ENCODE measurements around the gene NEK7. TPM values are rescaled to one million over a fixed set of nuclear protein-coding genes. Genes with fewer than 3 reads are reported as not detected.

Gene NEK7
- total RNA-seq, 1 donor from 2014 or later = 62.7 TPM

DNA sequence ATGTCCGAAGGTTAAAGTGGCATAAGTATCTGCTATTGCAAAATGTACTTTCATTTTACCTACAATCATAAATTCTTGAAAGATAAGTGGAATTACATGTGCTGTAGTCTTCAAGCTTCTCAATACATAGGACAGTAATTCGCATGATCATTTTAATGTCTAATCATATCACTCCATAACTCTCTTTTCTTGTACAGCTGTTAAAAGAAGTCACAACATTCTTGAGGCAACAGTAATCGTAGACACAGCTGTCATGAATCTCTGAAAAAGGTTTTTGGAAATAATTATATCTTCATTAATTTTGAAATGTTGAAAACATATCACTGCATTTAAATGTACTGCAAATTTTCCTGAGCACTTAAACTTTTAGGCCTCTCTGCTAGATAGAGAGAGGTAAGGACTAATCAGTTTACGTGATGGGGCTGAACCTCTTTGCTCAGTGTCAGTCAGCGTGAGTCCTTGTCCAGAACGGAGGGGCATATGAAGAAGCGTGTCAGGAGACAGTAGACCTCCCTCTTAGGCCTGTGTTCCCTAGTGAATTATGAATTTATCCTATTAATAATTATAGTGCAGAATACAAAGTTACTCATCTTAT, 133.4 kb downstream of the NEK7 start:
- DNase-seq (ENCODE audit: low spot score) = no peak
- H3K27me3 Mint-ChIP-seq (ENCODE audit: low read depth) = no peaks in the 10 kb centered on the region
- H3K4me3 Mint-ChIP-seq (ENCODE audit: unreplicated experiment) = no peak overlapping the region
- H3K9me3 Mint-ChIP-seq (ENCODE audit: low read depth) = no peaks in the 10 kb centered on the region
- H3K4me1 Mint-ChIP-seq (ENCODE audit: low read depth) = peaks cover 34% of the 10 kb centered on the region
- H3K36me3 Mint-ChIP-seq (ENCODE audit: low read depth) = peaks cover 1% of the 10 kb centered on the region
- no peak overlapping the region for H3K27ac Mint-ChIP-seq (ENCODE audit: unreplicated experiment)
- TF ChIP-seq, protein P1, sequence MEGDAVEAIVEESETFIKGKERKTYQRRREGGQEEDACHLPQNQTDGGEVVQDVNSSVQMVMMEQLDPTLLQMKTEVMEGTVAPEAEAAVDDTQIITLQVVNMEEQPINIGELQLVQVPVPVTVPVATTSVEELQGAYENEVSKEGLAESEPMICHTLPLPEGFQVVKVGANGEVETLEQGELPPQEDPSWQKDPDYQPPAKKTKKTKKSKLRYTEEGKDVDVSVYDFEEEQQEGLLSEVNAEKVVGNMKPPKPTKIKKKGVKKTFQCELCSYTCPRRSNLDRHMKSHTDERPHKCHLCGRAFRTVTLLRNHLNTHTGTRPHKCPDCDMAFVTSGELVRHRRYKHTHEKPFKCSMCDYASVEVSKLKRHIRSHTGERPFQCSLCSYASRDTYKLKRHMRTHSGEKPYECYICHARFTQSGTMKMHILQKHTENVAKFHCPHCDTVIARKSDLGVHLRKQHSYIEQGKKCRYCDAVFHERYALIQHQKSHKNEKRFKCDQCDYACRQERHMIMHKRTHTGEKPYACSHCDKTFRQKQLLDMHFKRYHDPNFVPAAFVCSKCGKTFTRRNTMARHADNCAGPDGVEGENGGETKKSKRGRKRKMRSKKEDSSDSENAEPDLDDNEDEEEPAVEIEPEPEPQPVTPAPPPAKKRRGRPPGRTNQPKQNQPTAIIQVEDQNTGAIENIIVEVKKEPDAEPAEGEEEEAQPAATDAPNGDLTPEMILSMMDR (IDR thresholded peaks at IDR 0.05) = no peak

DNA sequence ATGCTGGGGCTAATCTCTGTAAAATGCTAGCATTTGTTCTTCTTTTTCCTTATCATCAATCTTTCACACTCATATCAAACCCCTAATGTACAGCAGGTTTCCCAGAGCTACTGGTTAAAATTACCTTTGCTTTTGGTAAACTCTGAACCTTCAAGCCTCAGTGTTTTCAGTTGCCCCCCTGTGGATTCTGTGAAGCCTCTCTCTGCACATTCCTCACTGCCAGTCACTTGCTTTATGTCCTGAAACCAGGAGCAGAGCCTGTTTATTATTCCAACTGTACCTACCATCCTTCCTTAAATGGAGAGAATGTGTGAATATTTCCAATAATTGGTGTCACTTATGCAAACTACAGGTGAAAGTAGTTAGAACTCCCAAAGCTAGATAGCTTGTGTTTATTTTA, 134.2 kb downstream of the NEK7 start:
- peaks cover 43% of the 10 kb centered on the region for H3K4me1 Mint-ChIP-seq (ENCODE audit: low read depth)
- TF ChIP-seq, protein P1 (IDR thresholded peaks at IDR 0.05) = no peak
- no peaks in the 10 kb centered on the region for H3K9me3 Mint-ChIP-seq (ENCODE audit: low read depth)
- no peaks in the 10 kb centered on the region for H3K27me3 Mint-ChIP-seq (ENCODE audit: low read depth)
- no peak overlapping the region for H3K4me3 Mint-ChIP-seq (ENCODE audit: unreplicated experiment)
- peaks cover 3% of the 10 kb centered on the region for H3K36me3 Mint-ChIP-seq (ENCODE audit: low read depth)
- H3K27ac Mint-ChIP-seq (ENCODE audit: unreplicated experiment) = no peak overlapping the region
- DNase-seq (ENCODE audit: low spot score) = no peak

DNA sequence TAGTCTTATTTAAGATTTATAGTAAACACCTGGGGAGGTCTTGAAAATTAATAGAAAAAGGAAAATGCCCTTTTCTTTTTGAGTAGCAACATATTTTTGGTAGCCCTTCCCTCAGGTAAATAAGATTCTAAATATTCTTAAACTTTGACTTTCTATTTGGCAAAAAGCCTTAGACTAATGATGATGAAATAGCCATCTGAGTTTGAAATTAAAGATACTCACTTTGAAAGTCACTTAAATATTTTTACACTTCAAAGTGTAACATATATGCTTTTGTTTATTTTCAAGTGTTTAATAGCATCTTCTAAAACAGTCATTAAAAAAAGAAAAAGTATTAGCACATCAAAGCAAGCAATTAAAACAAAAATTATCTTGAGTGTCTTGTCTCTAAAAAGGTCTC, 135.1 kb downstream of the NEK7 start:
- no peak for DNase-seq (ENCODE audit: low spot score)
- Mint-ChIP-seq H3K36me3 (ENCODE audit: low read depth) (peaks cover 3% of the 10 kb centered on the region), H3K9me3 (ENCODE audit: low read depth) (no peaks in the 10 kb centered on the region), H3K27ac (ENCODE audit: unreplicated experiment) (no peak overlapping the region), H3K4me3 (ENCODE audit: unreplicated experiment) (no peak overlapping the region), H3K27me3 (ENCODE audit: low read depth) (no peaks in the 10 kb centered on the region), H3K4me1 (ENCODE audit: low read depth) (peaks cover 48% of the 10 kb centered on the region)
- TF ChIP-seq, protein P1 (IDR thresholded peaks at IDR 0.05) = no peak

DNA sequence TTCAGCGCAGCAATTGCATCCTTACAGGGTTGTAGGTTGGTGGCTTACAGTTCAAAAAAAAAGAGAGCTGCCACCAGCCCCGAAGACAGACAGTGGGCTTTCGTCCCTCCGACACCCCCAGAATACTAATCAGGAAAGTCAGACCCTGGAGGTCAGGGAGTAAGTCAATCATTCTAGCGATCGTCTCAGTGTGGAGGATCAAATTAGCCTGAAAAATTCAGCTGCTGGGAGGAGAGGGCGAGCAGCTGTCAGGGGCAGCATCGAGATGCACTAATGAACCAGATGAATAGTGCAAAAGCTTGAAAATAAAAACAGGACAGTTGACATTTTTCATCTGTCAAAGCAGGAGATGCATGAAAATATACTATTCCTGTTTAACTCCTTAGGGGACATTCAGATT, 138.4 kb downstream of the NEK7 start:
- no peaks in the 10 kb centered on the region for H3K9me3 Mint-ChIP-seq (ENCODE audit: low read depth)
- no peak overlapping the region for H3K4me3 Mint-ChIP-seq (ENCODE audit: unreplicated experiment)
- H3K4me1 Mint-ChIP-seq (ENCODE audit: low read depth) = peaks cover 28% of the 10 kb centered on the region
- H3K36me3 Mint-ChIP-seq (ENCODE audit: low read depth) = peaks cover 7% of the 10 kb centered on the region
- H3K27ac Mint-ChIP-seq (ENCODE audit: unreplicated experiment) = no peak overlapping the region
- H3K27me3 Mint-ChIP-seq (ENCODE audit: low read depth) = no peaks in the 10 kb centered on the region
- DNase-seq (ENCODE audit: low spot score) = no peak
- TF ChIP-seq, protein P1 (IDR thresholded peaks at IDR 0.05) = no peak

DNA sequence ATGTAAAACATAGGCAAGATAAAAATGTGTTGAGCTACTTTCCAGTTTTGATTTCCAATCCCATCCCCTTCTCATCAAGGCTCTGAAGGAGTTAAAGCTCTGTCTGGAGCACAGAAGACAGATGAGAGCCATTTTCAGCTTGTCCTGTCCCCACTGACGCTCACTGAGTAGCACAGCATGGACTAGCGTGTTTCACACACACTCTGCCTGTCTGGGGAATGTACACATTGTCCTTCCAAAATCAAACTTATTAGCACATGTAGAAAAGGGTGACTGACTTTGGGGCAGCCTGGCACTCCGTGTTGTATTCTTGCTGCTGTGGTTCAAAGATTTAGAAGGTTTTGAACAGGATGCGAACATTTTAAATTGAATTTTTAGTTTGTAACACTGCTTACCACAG, 139.2 kb downstream of the NEK7 start:
- Mint-ChIP-seq H3K4me1 (ENCODE audit: low read depth) (peaks cover 22% of the 10 kb centered on the region), H3K9me3 (ENCODE audit: low read depth) (no peaks in the 10 kb centered on the region), H3K27me3 (ENCODE audit: low read depth) (no peaks in the 10 kb centered on the region), H3K4me3 (ENCODE audit: unreplicated experiment) (no peak overlapping the region), H3K27ac (ENCODE audit: unreplicated experiment) (no peak overlapping the region), H3K36me3 (ENCODE audit: low read depth) (peaks cover 10% of the 10 kb centered on the region)
- TF ChIP-seq, protein P1 (IDR thresholded peaks at IDR 0.05) = no peak
- peak; percentile 14 for DNase-seq (ENCODE audit: low spot score)

All from chondrocyte (in vitro differentiated cells).